Measurements from ENCODE around the gene GATAD1.

DNA sequence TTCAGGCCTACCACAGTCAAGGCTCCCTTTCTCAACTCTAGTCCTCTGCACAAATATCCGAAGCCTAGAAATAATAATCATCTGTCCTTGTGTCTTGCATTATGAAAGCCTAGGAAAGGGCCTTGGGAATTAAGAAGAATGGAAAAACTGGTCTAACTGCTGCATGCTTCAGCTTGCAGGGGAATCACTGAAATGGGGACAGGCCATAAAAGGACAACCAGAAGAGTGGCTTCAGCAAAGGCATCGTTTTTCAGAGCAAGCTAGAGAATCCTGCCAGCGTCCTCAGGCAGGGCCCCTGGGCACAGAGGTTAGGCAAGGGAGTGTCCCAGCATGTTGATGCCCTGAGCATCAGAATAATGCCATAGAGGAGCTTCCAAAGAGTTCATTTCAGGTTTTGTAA, 17.2 kb downstream of the GATAD1 start:
- TF ChIP-seq, protein P1, sequence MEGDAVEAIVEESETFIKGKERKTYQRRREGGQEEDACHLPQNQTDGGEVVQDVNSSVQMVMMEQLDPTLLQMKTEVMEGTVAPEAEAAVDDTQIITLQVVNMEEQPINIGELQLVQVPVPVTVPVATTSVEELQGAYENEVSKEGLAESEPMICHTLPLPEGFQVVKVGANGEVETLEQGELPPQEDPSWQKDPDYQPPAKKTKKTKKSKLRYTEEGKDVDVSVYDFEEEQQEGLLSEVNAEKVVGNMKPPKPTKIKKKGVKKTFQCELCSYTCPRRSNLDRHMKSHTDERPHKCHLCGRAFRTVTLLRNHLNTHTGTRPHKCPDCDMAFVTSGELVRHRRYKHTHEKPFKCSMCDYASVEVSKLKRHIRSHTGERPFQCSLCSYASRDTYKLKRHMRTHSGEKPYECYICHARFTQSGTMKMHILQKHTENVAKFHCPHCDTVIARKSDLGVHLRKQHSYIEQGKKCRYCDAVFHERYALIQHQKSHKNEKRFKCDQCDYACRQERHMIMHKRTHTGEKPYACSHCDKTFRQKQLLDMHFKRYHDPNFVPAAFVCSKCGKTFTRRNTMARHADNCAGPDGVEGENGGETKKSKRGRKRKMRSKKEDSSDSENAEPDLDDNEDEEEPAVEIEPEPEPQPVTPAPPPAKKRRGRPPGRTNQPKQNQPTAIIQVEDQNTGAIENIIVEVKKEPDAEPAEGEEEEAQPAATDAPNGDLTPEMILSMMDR (conservative IDR thresholded peaks at IDR 0.05; ENCODE audit: low read depth, low read length) = no peak
- no peak for TF ChIP-seq POLR2A (IDR thresholded peaks at IDR 0.05; ENCODE audit: low read depth, low read length)
